HEK293 (cell line): ENCODE data around the gene C14orf119.
A peak's percentile ranks its signal among the peaks of the same experiment; 100 is the strongest.

Source experiments
- GLIS2 ChIP-seq: fragments of 450-650 bp; formaldehyde crosslinking; IDR thresholded peaks from 2 replicates; pipeline ENCODE4 v1.5.1; 2016; ENCODE audit warnings: missing biosample characterization, missing genetic modification characterization
- MYNN ChIP-seq: fragments of 450-650 bp; formaldehyde crosslinking; IDR thresholded peaks from 2 replicates; pipeline ENCODE4 v1.5.1; 2016; ENCODE audit warnings: missing biosample characterization, missing genetic modification characterization, borderline replicate concordance
- PATZ1 ChIP-seq: fragments of 450-650 bp; formaldehyde crosslinking; IDR thresholded peaks from 2 replicates; pipeline ENCODE4 v1.5.1; 2016; ENCODE audit warnings: missing biosample characterization, missing genetic modification characterization
- SALL2 ChIP-seq: fragments of 450-650 bp; formaldehyde crosslinking; IDR thresholded peaks from 2 replicates; pipeline ENCODE4 v1.5.0; 2017; ENCODE audit warnings: missing biosample characterization, mild to moderate bottlenecking, missing genetic modification characterization, borderline replicate concordance
- SP3 ChIP-seq: fragments of 450-650 bp; formaldehyde crosslinking; IDR thresholded peaks from 2 replicates; pipeline ENCODE4 v1.5.1; 2016; ENCODE audit warnings: missing biosample characterization, missing genetic modification characterization
- YY1 ChIP-seq: fragments of 450-650 bp; formaldehyde crosslinking; IDR thresholded peaks from 2 replicates; pipeline ENCODE4 v1.5.1; 2018; ENCODE audit warnings: missing biosample characterization, missing genetic modification characterization
- ZBTB20 ChIP-seq: fragments of 450-650 bp; formaldehyde crosslinking; IDR thresholded peaks from 2 replicates; pipeline ENCODE4 v1.5.1; 2016; ENCODE audit warnings: missing biosample characterization, missing genetic modification characterization
- ZBTB26 ChIP-seq: fragments of 450-650 bp; formaldehyde crosslinking; optimal IDR thresholded peaks from 2 replicates; pipeline ENCODE3; 2016; ENCODE audit warnings: missing biosample characterization, mild to moderate bottlenecking, missing genetic modification characterization
- ZFP3 ChIP-seq: fragments of 450-650 bp; formaldehyde crosslinking; IDR thresholded peaks from 2 replicates; pipeline ENCODE4 v1.5.1; 2016; ENCODE audit warnings: low read depth, missing biosample characterization, missing genetic modification characterization
- ZNF19 ChIP-seq: fragments of 450-650 bp; formaldehyde crosslinking; IDR thresholded peaks from 2 replicates; pipeline ENCODE4; 2016; ENCODE audit warnings: missing biosample characterization, missing genetic modification characterization, low read depth
- ZNF274 ChIP-seq, 2 experiments: fragments of 200-500 bp in 1 of 2; fragments of 450-650 bp in 1 of 2; sonication (Bioruptor generic) in 1 of 2; formaldehyde crosslinking in 1 of 2; IDR thresholded peaks; 2 replicates each; pipeline versions ENCODE4 v1.5.1 to v1.6.1; 2014 to 2016; ENCODE audit warnings: borderline replicate concordance in 1 of 2, inconsistent platforms in 1 of 2, low read length in 1 of 2, missing biosample characterization in 1 of 2, missing genetic modification characterization in 1 of 2
- ZNF302 ChIP-seq: fragments of 450-650 bp; formaldehyde crosslinking; IDR thresholded peaks from 2 replicates; pipeline ENCODE4 v1.5.1; 2016; ENCODE audit warnings: missing biosample characterization, missing genetic modification characterization, low read depth
- ZNF324 ChIP-seq: fragments of 450-650 bp; formaldehyde crosslinking; IDR thresholded peaks from 2 replicates; pipeline ENCODE4 v1.5.1; 2016; ENCODE audit warnings: missing biosample characterization, missing genetic modification characterization
- ZNF362 ChIP-seq: fragments of 450-650 bp; formaldehyde crosslinking; IDR thresholded peaks from 2 replicates; pipeline ENCODE4 v1.5.1; 2016; ENCODE audit warnings: missing biosample characterization, missing genetic modification characterization
- ZNF37A ChIP-seq: fragments of 450-650 bp; IDR thresholded peaks from 2 replicates; pipeline ENCODE4 v1.5.1; 2018; ENCODE audit warnings: missing biosample characterization, missing genetic modification characterization
- ZNF391 ChIP-seq: fragments of 450-650 bp; formaldehyde crosslinking; IDR thresholded peaks from 2 replicates; pipeline ENCODE4 v1.5.1; 2016; ENCODE audit warnings: low read depth, missing biosample characterization, missing genetic modification characterization, borderline replicate concordance
- ZNF548 ChIP-seq: fragments of 450-650 bp; formaldehyde crosslinking; IDR thresholded peaks from 2 replicates; pipeline ENCODE4 v1.5.1; 2016; ENCODE audit warnings: missing biosample characterization, missing genetic modification characterization
- ZNF596 ChIP-seq: fragments of 450-650 bp; IDR thresholded peaks from 2 replicates; pipeline ENCODE4 v1.5.0; 2018; ENCODE audit warnings: missing biosample characterization, mild to moderate bottlenecking, missing genetic modification characterization, moderate library complexity
- ZNF600 ChIP-seq: fragments of 450-650 bp; formaldehyde crosslinking; IDR thresholded peaks from 2 replicates; pipeline ENCODE4 v1.5.1; 2016; ENCODE audit warnings: missing biosample characterization, missing genetic modification characterization
- ZNF621 ChIP-seq: fragments of 450-650 bp; formaldehyde crosslinking; IDR thresholded peaks from 2 replicates; pipeline ENCODE4 v1.5.1; 2017; ENCODE audit warnings: missing biosample characterization, missing genetic modification characterization
- ZNF623 ChIP-seq: fragments of 450-650 bp; formaldehyde crosslinking; IDR thresholded peaks from 2 replicates; pipeline ENCODE4 v1.5.1; 2016; ENCODE audit warnings: missing biosample characterization, missing genetic modification characterization
- ZNF677 ChIP-seq: fragments of 450-650 bp; IDR thresholded peaks from 2 replicates; pipeline ENCODE4 v1.5.0; 2018; ENCODE audit warnings: missing biosample characterization, mild to moderate bottlenecking, missing genetic modification characterization, moderate library complexity
- ZNF785 ChIP-seq: fragments of 450-650 bp; formaldehyde crosslinking; IDR thresholded peaks from 2 replicates; pipeline ENCODE4 v1.5.1; 2016; ENCODE audit warnings: missing biosample characterization, missing genetic modification characterization
- ZNF791 ChIP-seq: fragments of 450-650 bp; formaldehyde crosslinking; IDR thresholded peaks from 2 replicates; pipeline ENCODE4 v1.5.1; 2016; ENCODE audit warnings: missing biosample characterization, missing genetic modification characterization
- ZNF792 ChIP-seq: fragments of 450-650 bp; formaldehyde crosslinking; IDR thresholded peaks from 2 replicates; pipeline ENCODE4 v1.5.1; 2016; ENCODE audit warnings: missing biosample characterization, missing genetic modification characterization
- TF ChIP-seq, protein P1 (sequence below): fragments of 450-650 bp; formaldehyde crosslinking; IDR thresholded peaks from 2 replicates; pipeline ENCODE4; 2016; ENCODE audit warnings: missing biosample characterization, missing genetic modification characterization
- TF ChIP-seq, protein P2 (sequence below): fragments of 450-650 bp; IDR thresholded peaks from 2 replicates; pipeline ENCODE4 v1.5.1; 2018; ENCODE audit warnings: missing biosample characterization, missing genetic modification characterization
- TF ChIP-seq, protein P3 (sequence below): fragments of 450-650 bp; formaldehyde crosslinking; IDR thresholded peaks from 2 replicates; pipeline ENCODE4 v1.5.1; 2016; ENCODE audit warnings: missing biosample characterization, missing genetic modification characterization

C14orf119 gene

GRCh38 chr14:23058654-23059504 is 36.4 kb upstream of the C14orf119 start (continued):
- TF ChIP-seq, protein P1, sequence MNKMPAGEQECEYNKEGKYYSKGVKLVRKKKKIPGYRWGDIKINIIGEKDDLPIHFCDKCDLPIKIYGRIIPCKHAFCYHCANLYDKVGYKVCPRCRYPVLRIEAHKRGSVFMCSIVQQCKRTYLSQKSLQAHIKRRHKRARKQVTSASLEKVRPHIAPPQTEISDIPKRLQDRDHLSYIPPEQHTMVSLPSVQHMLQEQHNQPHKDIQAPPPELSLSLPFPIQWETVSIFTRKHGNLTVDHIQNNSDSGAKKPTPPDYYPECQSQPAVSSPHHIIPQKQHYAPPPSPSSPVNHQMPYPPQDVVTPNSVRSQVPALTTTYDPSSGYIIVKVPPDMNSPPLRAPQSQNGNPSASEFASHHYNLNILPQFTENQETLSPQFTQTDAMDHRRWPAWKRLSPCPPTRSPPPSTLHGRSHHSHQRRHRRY (tag by site-specific recombination) = no peak
- TF ChIP-seq ZNF621 (no peak), ZNF37A (tag by site-specific recombination) (no peak), ZNF792 (no peak), ZNF596 (tag by site-specific recombination) (peak; percentile 81), ZNF274 (IDR thresholded peaks at IDR 0.05; ENCODE audit: low read length) (no peak), ZNF274 (tag by site-specific recombination; IDR thresholded peaks at IDR 0.05; ENCODE audit: borderline replicate concordance) (no peak), ZNF600 (tag by site-specific recombination) (peak; percentile 88; the same call in 1 of the 2 replicates), ZNF324 (tag by site-specific recombination) (no peak), ZNF19 (tag by site-specific recombination) (no peak), SALL2 (tag by site-specific recombination) (no peak), ZNF302 (tag by site-specific recombination) (no peak), YY1 (tag by site-specific recombination) (no peak), PATZ1 (no peak), ZNF548 (tag by site-specific recombination) (no peak), ZNF791 (tag by site-specific recombination) (no peak), ZNF623 (tag by site-specific recombination) (no peak), ZFP3 (tag by site-specific recombination) (no peak), ZBTB20 (peak; percentile 55), ZBTB26 (tag by site-specific recombination) (no peak), ZNF391 (tag by site-specific recombination) (no peak), ZNF362 (no peak), MYNN (no peak), ZNF677 (tag by site-specific recombination) (no peak), SP3 (tag by site-specific recombination) (no peak), ZNF785 (tag by site-specific recombination) (no peak), GLIS2 (tag by site-specific recombination) (no peak)
- TF ChIP-seq, protein P2, sequence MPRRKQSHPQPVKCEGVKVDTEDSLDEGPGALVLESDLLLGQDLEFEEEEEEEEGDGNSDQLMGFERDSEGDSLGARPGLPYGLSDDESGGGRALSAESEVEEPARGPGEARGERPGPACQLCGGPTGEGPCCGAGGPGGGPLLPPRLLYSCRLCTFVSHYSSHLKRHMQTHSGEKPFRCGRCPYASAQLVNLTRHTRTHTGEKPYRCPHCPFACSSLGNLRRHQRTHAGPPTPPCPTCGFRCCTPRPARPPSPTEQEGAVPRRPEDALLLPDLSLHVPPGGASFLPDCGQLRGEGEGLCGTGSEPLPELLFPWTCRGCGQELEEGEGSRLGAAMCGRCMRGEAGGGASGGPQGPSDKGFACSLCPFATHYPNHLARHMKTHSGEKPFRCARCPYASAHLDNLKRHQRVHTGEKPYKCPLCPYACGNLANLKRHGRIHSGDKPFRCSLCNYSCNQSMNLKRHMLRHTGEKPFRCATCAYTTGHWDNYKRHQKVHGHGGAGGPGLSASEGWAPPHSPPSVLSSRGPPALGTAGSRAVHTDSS (tag by site-specific recombination) = no peak
- TF ChIP-seq, protein P3, sequence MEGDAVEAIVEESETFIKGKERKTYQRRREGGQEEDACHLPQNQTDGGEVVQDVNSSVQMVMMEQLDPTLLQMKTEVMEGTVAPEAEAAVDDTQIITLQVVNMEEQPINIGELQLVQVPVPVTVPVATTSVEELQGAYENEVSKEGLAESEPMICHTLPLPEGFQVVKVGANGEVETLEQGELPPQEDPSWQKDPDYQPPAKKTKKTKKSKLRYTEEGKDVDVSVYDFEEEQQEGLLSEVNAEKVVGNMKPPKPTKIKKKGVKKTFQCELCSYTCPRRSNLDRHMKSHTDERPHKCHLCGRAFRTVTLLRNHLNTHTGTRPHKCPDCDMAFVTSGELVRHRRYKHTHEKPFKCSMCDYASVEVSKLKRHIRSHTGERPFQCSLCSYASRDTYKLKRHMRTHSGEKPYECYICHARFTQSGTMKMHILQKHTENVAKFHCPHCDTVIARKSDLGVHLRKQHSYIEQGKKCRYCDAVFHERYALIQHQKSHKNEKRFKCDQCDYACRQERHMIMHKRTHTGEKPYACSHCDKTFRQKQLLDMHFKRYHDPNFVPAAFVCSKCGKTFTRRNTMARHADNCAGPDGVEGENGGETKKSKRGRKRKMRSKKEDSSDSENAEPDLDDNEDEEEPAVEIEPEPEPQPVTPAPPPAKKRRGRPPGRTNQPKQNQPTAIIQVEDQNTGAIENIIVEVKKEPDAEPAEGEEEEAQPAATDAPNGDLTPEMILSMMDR (tag by site-specific recombination) = no peak
